HCT116 (cell line): ENCODE data around the gene HSPA12B. TPM values are rescaled to one million over a fixed set of nuclear protein-coding genes. Genes with fewer than 3 reads are reported as not detected.

Experiments
- ATAC-seq: fragments of 200-7000 bp; cut with Tn5 transposase; 2 replicates; pipeline ENCODE4 v1.9.1; 2020; ENCODE audit warnings: mild to moderate bottlenecking, moderate library complexity
- BruUV-seq: library from RNA; stranded (reverse); fragments of 400-500 nt; replicated peaks from 2 replicates; lab custom pipeline; 2021; lab: Mats Ljungman, UMichigan
- CTCF ChIA-PET: fragments of 300-600 bp; sonication (Branson Sonifier 250); formaldehyde crosslinking; loops from one replicate; lab custom pipeline; 2021; ENCODE audit warnings: antibody characterized with exemption; lab: Charles Lee
- POLR2A ChIA-PET: fragments of 300-600, 350-600 bp; sonication (Branson Sonifier 250); formaldehyde crosslinking; loops from one replicate; lab custom pipeline; 2021; ENCODE audit warnings: antibody characterized with exemption; lab: Charles Lee
- RAD21 ChIA-PET, 2 experiments: fragments of 300-600 bp; sonication (Branson Sonifier 250); formaldehyde crosslinking; loops; one replicate each; lab custom pipeline; 2023; ENCODE audit warnings: low total read pairs in 2 of 2; ENCODE audit not compliant: uncharacterized antibody in 2 of 2, unreplicated experiment in 2 of 2, low non-redundant PET in 1 of 2; lab: Charles Lee
- DNase-seq: peaks from one replicate; pipeline ENCODE4 v3.0.0-alpha.2; 2010; ENCODE audit warnings: low read depth, low spot score
- H2AFZ ChIP-seq: fragments of 200-600 bp; shearing (Covaris generic), sonication (generic); 2 replicates; pipeline ENCODE4 v1.6.1; 2017; ENCODE audit warnings: low read depth, mixed run types, mixed read lengths, antibody characterized with exemption, low read length; ENCODE audit not compliant: poor library complexity, severe bottlenecking
- H3K27ac ChIP-seq: 2 replicates; pipeline ENCODE4 v1.5.1; 2012; ENCODE audit warnings: low read depth, low read length
- H3K27me3 ChIP-seq: fragments of 200-600 bp; sonication (generic); 2 replicates; pipeline ENCODE4 v1.6.1; 2016; ENCODE audit warnings: mixed run types, low read length, mixed read lengths; ENCODE audit not compliant: insufficient read depth
- H3K36me3 ChIP-seq, 2 experiments: fragments of 200-500 bp in 1 of 2; fragments of 200-600 bp in 1 of 2; sonication (Bioruptor generic) in 1 of 2; sonication (generic) in 1 of 2; 2 replicates each; pipeline versions ENCODE4 v1.5.1 to v1.6.1; 2014 to 2016; ENCODE audit warnings: low read length in 2 of 2, inconsistent platforms in 1 of 2, mixed read lengths in 1 of 2, mixed run types in 1 of 2; ENCODE audit not compliant: insufficient read depth in 2 of 2, control insufficient read depth in 1 of 2
- H3K4me1 ChIP-seq, 2 experiments: fragments of 200-600 bp in 1 of 2; sonication (generic) in 1 of 2; 2 replicates each; pipeline versions ENCODE4 v1.5.1 to v1.6.1; 2012 to 2017; ENCODE audit warnings: low read length in 2 of 2, inconsistent platforms in 1 of 2, mild to moderate bottlenecking in 1 of 2, mixed read lengths in 1 of 2, mixed run types in 1 of 2, moderate library complexity in 1 of 2; ENCODE audit not compliant: insufficient read depth in 2 of 2, control insufficient read depth in 1 of 2
- H3K4me2 ChIP-seq: fragments of 200-600 bp; sonication (generic); 2 replicates; pipeline ENCODE4 v1.6.1; 2017; ENCODE audit warnings: mixed run types, low read length, mixed read lengths
- H3K4me3 ChIP-seq, 2 experiments: fragments of 200-600 bp in 1 of 2; sonication (generic) in 1 of 2; replicated peaks in 1 of 2; 2 replicates each; pipeline ENCODE4 v1.5.1; 2011 to 2016; ENCODE audit warnings: low read length in 2 of 2, control low read depth in 1 of 2, low read depth in 1 of 2, mild to moderate bottlenecking in 1 of 2, mixed read lengths in 1 of 2, mixed run types in 1 of 2
- H3K79me2 ChIP-seq: fragments of 200-600 bp; sonication (generic); 2 replicates; pipeline ENCODE4 v1.6.1; 2017; ENCODE audit warnings: mild to moderate bottlenecking, mixed run types, low read length, moderate library complexity, mixed read lengths; ENCODE audit not compliant: insufficient read depth
- H3K9ac ChIP-seq: fragments of 200-600 bp; sonication (generic); 2 replicates; pipeline ENCODE4 v1.6.1; 2016; ENCODE audit warnings: low read length, mixed read lengths
- H3K9me2 ChIP-seq: fragments of 200-600 bp; sonication (generic), shearing (Covaris generic); 2 replicates; pipeline ENCODE4 v1.6.1; 2017; ENCODE audit warnings: mixed run types, mild to moderate bottlenecking, moderate library complexity; ENCODE audit not compliant: insufficient read depth
- H3K9me3 ChIP-seq, 2 experiments: fragments of 200-500 bp in 1 of 2; fragments of 200-600 bp in 1 of 2; sonication (Bioruptor generic) in 1 of 2; sonication (generic) in 1 of 2; 2 replicates each; pipeline ENCODE4 v1.6.1; 2014 to 2017; ENCODE audit warnings: low read length in 2 of 2, mixed read lengths in 2 of 2, inconsistent platforms in 1 of 2, low read depth in 1 of 2, mild to moderate bottlenecking in 1 of 2, mixed run types in 1 of 2, moderate library complexity in 1 of 2; ENCODE audit not compliant: control insufficient read depth in 1 of 2, insufficient read depth in 1 of 2
- H4K20me1 ChIP-seq: fragments of 200-600 bp; sonication (generic), shearing (Covaris generic); 2 replicates; pipeline ENCODE4 v1.6.1; 2017; ENCODE audit warnings: mixed run types, mild to moderate bottlenecking, moderate library complexity; ENCODE audit not compliant: insufficient read depth
- EGR1 ChIP-seq: IDR thresholded peaks from 2 replicates; pipeline ENCODE4 v1.6.1; 2012; ENCODE audit warnings: low read depth
- EZH2phosphoT487 ChIP-seq: fragments of 200-600 bp; IDR thresholded peaks from 2 replicates; pipeline ENCODE4 v1.6.1; 2018; ENCODE audit warnings: antibody characterized with exemption, borderline replicate concordance
- SP1 ChIP-seq: IDR thresholded peaks from 2 replicates; pipeline ENCODE4 v1.6.1; 2012; ENCODE audit warnings: low read depth
- intact Hi-C: fragments of 100-400 bp; cut with micrococcal nuclease; formaldehyde crosslinking; loops from 2 replicates; pipeline ENCODE4 v1.10.0; 2022
- total RNA-seq: library from RNA; stranded (reverse); gene quantifications from one replicate; pipeline ENCODE4 v1.2.1, GENCODE V29; 2021; ENCODE audit not compliant: unreplicated experiment

The HSPA12B gene
- total RNA-seq, 1 experiment from 2014 or later = not detected

DNA sequence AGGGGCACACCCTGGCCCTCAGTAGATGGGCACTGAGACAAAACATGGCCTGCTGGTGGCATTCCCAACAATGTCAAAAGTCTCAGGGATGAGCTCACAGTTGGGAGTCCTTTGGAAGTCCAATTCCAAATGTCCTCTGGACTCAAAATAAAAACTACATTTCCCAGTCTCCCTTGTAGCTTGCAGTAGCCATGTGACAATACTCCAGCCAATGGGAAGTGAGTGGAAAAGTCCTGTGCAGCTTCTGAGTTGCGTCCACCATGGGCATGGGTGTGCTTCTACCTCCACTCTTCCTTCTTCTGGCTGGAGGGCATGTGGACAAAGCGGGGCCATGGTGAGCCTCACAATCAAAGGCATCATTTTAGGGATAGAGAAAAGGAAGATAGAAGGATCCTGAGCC is 44.8 kb upstream of the HSPA12B start:
- RAD21 ChIA-PET = no interaction called here
- Histone ChIP-seq H3K9me2 (no peaks in the 10 kb centered on the region), H3K4me2 (no peak overlapping the region), H4K20me1 (no peaks in the 10 kb centered on the region), H3K79me2 (no peaks in the 10 kb centered on the region), H3K27me3 (no peaks in the 10 kb centered on the region), H3K9me3 (no peaks in the 10 kb centered on the region), H3K9ac (no peak overlapping the region), H3K27ac (no peak overlapping the region)
- POLR2A ChIA-PET = no interaction called here
- CTCF ChIA-PET = interaction anchor here (1.1 to 1.5 kb wide), 3 partner anchors 11 to 385 kb away, joined by 3 to 12 read pairs (median 7); no protein-coding TSS in a partner anchor
- ATAC-seq = peak; percentile 86
- intact Hi-C loops = no loop called here
- peak; percentile 87 for TF ChIP-seq SP1
- no peak for TF ChIP-seq EGR1
- TF ChIP-seq, all 23 proteins: peak for 1
- DNase-seq = peak; percentile 39
- H2AFZ ChIP-seq = peak overlapping the region; percentile 44
- no peaks in the 10 kb centered on the region for H3K36me3 ChIP-seq
- H3K4me3 ChIP-seq = no peak overlapping the region
- no TSS peak for BruUV-seq
- H3K4me1 ChIP-seq = peaks cover 0 to 4% of the 10 kb centered on the region in 2 experiments; a peak in 1 of 4 replicates

DNA sequence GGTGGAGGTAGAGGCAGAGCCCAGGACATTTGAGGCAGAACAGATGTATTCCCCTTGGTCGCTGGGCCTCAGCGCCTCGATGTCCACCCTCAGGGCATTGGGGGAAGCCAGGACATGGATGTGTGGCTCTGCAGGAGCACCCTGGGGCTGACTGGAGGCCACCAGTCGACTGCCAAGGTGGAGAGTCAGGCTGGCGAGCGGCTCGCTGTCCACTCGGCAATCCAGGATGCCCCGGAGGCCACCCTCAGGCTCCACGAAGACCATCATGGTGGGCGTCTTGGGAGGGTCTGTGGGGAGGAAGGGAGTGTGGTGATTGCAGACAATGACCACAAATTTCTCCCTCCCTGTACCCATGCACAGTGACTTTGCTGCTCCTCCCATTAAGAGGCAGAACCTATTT is 42.5 kb upstream of the HSPA12B start:
- CTCF ChIA-PET = no interaction called here
- BruUV-seq = no TSS peak
- Histone ChIP-seq H3K36me3 (no peaks in the 10 kb centered on the region), H3K27ac (no peak overlapping the region), H3K9ac (no peak overlapping the region), H3K4me2 (no peak overlapping the region), H3K4me1 (peaks cover 0 to 4% of the 10 kb centered on the region in 2 experiments; a peak in 1 of 4 replicates), H3K4me3 (no peak overlapping the region), H3K79me2 (no peaks in the 10 kb centered on the region), H3K9me3 (no peaks in the 10 kb centered on the region)
- RAD21 ChIA-PET = no interaction called here
- ATAC-seq = no peak
- no peak for TF ChIP-seq EZH2phosphoT487
- TF ChIP-seq, all 23 proteins: peak for 0
- Histone ChIP-seq H2AFZ (no peak overlapping the region), H3K27me3 (no peaks in the 10 kb centered on the region), H4K20me1 (no peaks in the 10 kb centered on the region), H3K9me2 (no peaks in the 10 kb centered on the region)
- intact Hi-C loops = no loop called here
- DNase-seq = no peak
- POLR2A ChIA-PET = no interaction called here
